ENCODE results near the gene PTPN14. TPM values are rescaled to one million over a fixed set of nuclear protein-coding genes. Genes with fewer than 3 reads are reported as not detected.
A peak's percentile ranks its signal among the peaks of the same experiment; 100 is the strongest.

PTPN14 gene
- total RNA-seq, 1 donor = 104 TPM

- no peak for TF ChIP-seq CTCF (IDR thresholded peaks at IDR 0.05; ENCODE audit: insufficient read depth, low read depth, low read length)
- H3K4me3 ChIP-seq (ENCODE audit: low read depth, low read length) = no peak overlapping the region
- DNase-seq (ENCODE audit: low read depth) = no peak
These were observed 16.1 kb upstream of the PTPN14 start for GRCh38 chr1:214567481-214567980.

GRCh38 chr1:214566158-214567104 is 15.0 kb upstream of the PTPN14 start:
- no peak overlapping the region for H3K4me3 ChIP-seq (ENCODE audit: low read depth, low read length)
- no peak for TF ChIP-seq CTCF (IDR thresholded peaks at IDR 0.05; ENCODE audit: insufficient read depth, low read depth, low read length)
- no peak for DNase-seq (ENCODE audit: low read depth)

GRCh38 chr1:214565310-214565709 is 13.9 kb upstream of the PTPN14 start:
- DNase-seq (ENCODE audit: low read depth) = no peak
- H3K4me3 ChIP-seq (ENCODE audit: low read depth, low read length) = no peak overlapping the region
- no peak for TF ChIP-seq CTCF (IDR thresholded peaks at IDR 0.05; ENCODE audit: insufficient read depth, low read depth, low read length)

GRCh38 chr1:214563881-214564280 is 12.5 kb upstream of the PTPN14 start:
- TF ChIP-seq CTCF (IDR thresholded peaks at IDR 0.05; ENCODE audit: insufficient read depth, low read depth, low read length) = no peak
- peak; percentile 75 for DNase-seq (ENCODE audit: low read depth)
- H3K4me3 ChIP-seq (ENCODE audit: low read depth, low read length) = no peak overlapping the region

GRCh38 chr1:214557952-214558735 is 6.7 kb upstream of the PTPN14 start:
- no peak overlapping the region for H3K4me3 ChIP-seq (ENCODE audit: low read depth, low read length)
- DNase-seq (ENCODE audit: low read depth) = peak; percentile 87

More at GRCh38 chr1:214557952-214558735, 6.7 kb upstream of the PTPN14 start:
- TF ChIP-seq CTCF (IDR thresholded peaks at IDR 0.05; ENCODE audit: insufficient read depth, low read depth, low read length) = no peak
